H9 (cell line): ENCODE measurements around the gene NTRK2. TPM values are rescaled to one million over a fixed set of nuclear protein-coding genes. Genes with fewer than 3 reads are reported as not detected.

Experiments
- DNase-seq: peaks from one replicate; pipeline ENCODE4 v3.0.0-alpha.2; 2017
- H2AFZ ChIP-seq: one replicate; pipeline ENCODE4 v1.6.1; 2013; ENCODE audit warnings: mild to moderate bottlenecking, low read length, control low read depth, moderate library complexity
- H2AK5ac ChIP-seq: 2 replicates; pipeline ENCODE4 v1.6.1; 2013; ENCODE audit warnings: low read length, control low read depth, mixed read lengths; ENCODE audit not compliant: insufficient read length
- H2BK120ac ChIP-seq: one replicate; pipeline ENCODE4 v1.6.1; 2013; ENCODE audit warnings: low read depth, mild to moderate bottlenecking, low read length, control low read depth, inconsistent platforms; ENCODE audit not compliant: poor library complexity, severe bottlenecking
- H2BK12ac ChIP-seq: 2 replicates; pipeline ENCODE4 v1.6.1; 2013; ENCODE audit warnings: low read length, control low read depth, mixed read lengths, low read depth; ENCODE audit not compliant: insufficient read length
- H2BK15ac ChIP-seq: 2 replicates; pipeline ENCODE4 v1.6.1; 2013; ENCODE audit warnings: low read depth, low read length, control low read depth
- H2BK20ac ChIP-seq: one replicate; pipeline ENCODE4 v1.6.1; 2013; ENCODE audit warnings: low read depth, mild to moderate bottlenecking, low read length, control low read depth, inconsistent platforms; ENCODE audit not compliant: poor library complexity, severe bottlenecking
- H2BK5ac ChIP-seq: 2 replicates; pipeline ENCODE4 v1.6.1; 2013; ENCODE audit warnings: low read length, control low read depth, mixed read lengths; ENCODE audit not compliant: insufficient read length
- H3K14ac ChIP-seq: 2 replicates; pipeline ENCODE4 v1.6.1; 2013; ENCODE audit warnings: low read length, control low read depth; ENCODE audit not compliant: insufficient read depth
- H3K18ac ChIP-seq: 2 replicates; pipeline ENCODE4 v1.6.1; 2013; ENCODE audit warnings: low read depth, mild to moderate bottlenecking, mixed read lengths, low read length, control low read depth; ENCODE audit not compliant: insufficient read length
- H3K23ac ChIP-seq: 2 replicates; pipeline ENCODE4 v1.6.1; 2013; ENCODE audit warnings: low read length, control low read depth, mixed read lengths, low read depth; ENCODE audit not compliant: insufficient read length
- H3K23me2 ChIP-seq: 2 replicates; pipeline ENCODE4 v1.6.1; 2013; ENCODE audit warnings: low read depth, mild to moderate bottlenecking, mixed read lengths, low read length, control low read depth; ENCODE audit not compliant: insufficient read length, poor library complexity, severe bottlenecking
- H3K27ac ChIP-seq: 2 replicates; pipeline ENCODE4 v1.5.1; 2013; ENCODE audit warnings: low read length, control low read depth, mixed read lengths, low read depth; ENCODE audit not compliant: insufficient read length
- H3K27me3 ChIP-seq: 2 replicates; pipeline ENCODE4 v1.6.1; 2013; ENCODE audit warnings: low read length, control low read depth, inconsistent platforms; ENCODE audit not compliant: insufficient read depth
- H3K4ac ChIP-seq: 2 replicates; pipeline ENCODE4 v1.6.1; 2013; ENCODE audit warnings: low read depth, mild to moderate bottlenecking, control low read depth, inconsistent platforms, low read length, moderate library complexity
- H3K4me1 ChIP-seq: 2 replicates; pipeline ENCODE4 v1.6.1; 2013; ENCODE audit warnings: low read length, control low read depth, inconsistent platforms; ENCODE audit not compliant: insufficient read depth
- H3K4me2 ChIP-seq: 2 replicates; pipeline ENCODE4 v1.6.1; 2013; ENCODE audit warnings: low read length, control low read depth, mixed read lengths; ENCODE audit not compliant: insufficient read length, insufficient read depth
- H3K56ac ChIP-seq: 2 replicates; pipeline ENCODE4 v1.6.1; 2013; ENCODE audit warnings: low read depth, mild to moderate bottlenecking, mixed read lengths, low read length, control low read depth; ENCODE audit not compliant: insufficient read length
- H3K79me1 ChIP-seq: 2 replicates; pipeline ENCODE4 v1.6.1; 2013; ENCODE audit warnings: low read depth, mild to moderate bottlenecking, moderate library complexity, low read length, control low read depth, inconsistent platforms; ENCODE audit not compliant: insufficient read depth, poor library complexity, severe bottlenecking
- H3K79me2 ChIP-seq: 2 replicates; pipeline ENCODE4 v1.6.1; 2013; ENCODE audit warnings: low read length, control low read depth, inconsistent platforms; ENCODE audit not compliant: insufficient read depth
- H3K9ac ChIP-seq: 2 replicates; pipeline ENCODE4 v1.6.1; 2013; ENCODE audit warnings: low read length, control low read depth, mixed read lengths; ENCODE audit not compliant: insufficient read length; ENCODE audit errors: extremely low read depth
- H3K9me3 ChIP-seq: one replicate; pipeline ENCODE4 v1.6.1; 2013; ENCODE audit warnings: low read depth, low read length, inconsistent platforms; ENCODE audit not compliant: control insufficient read depth
- H3T11ph ChIP-seq: one replicate; pipeline ENCODE4 v1.6.1; 2013; ENCODE audit warnings: mild to moderate bottlenecking, low read length, control low read depth, inconsistent platforms
- H4K20me1 ChIP-seq: one replicate; pipeline ENCODE4 v1.6.1; 2013; ENCODE audit not compliant: control insufficient read depth, insufficient read length, insufficient read depth
- H4K5ac ChIP-seq: 2 replicates; pipeline ENCODE4 v1.6.1; 2013; ENCODE audit warnings: low read depth, mild to moderate bottlenecking, mixed read lengths, low read length, control low read depth; ENCODE audit not compliant: insufficient read length
- H4K8ac ChIP-seq: replicated peaks from 2 replicates; pipeline ENCODE4 v1.6.1; 2013; ENCODE audit warnings: low read length, control low read depth, mixed read lengths, low read depth; ENCODE audit not compliant: insufficient read length
- H4K91ac ChIP-seq: 2 replicates; pipeline ENCODE4 v1.6.1; 2013; ENCODE audit warnings: low read depth, mild to moderate bottlenecking, moderate library complexity, mixed read lengths, low read length, control low read depth; ENCODE audit not compliant: insufficient read length
- H3K27ac Mint-ChIP-seq, 3 experiments: 2 replicates in 2 of 3; 3 replicates in 1 of 3; pipeline ENCODE4 v1.8.0; 2020 to 2021; ENCODE audit warnings: mixed read lengths in 3 of 3, mild to moderate bottlenecking in 1 of 3, moderate library complexity in 1 of 3
- H3K27me3 Mint-ChIP-seq: 2 replicates; pipeline ENCODE4 v1.8.0; 2021; ENCODE audit warnings: low read depth, mild to moderate bottlenecking, moderate library complexity, mixed read lengths
- H3K36me3 Mint-ChIP-seq, 3 experiments: 2 replicates in 2 of 3; 3 replicates in 1 of 3; pipeline ENCODE4 v1.8.0; 2020 to 2021; ENCODE audit warnings: low read depth in 3 of 3, mixed read lengths in 3 of 3; ENCODE audit not compliant: insufficient read depth in 1 of 3
- H3K4me1 Mint-ChIP-seq, 2 experiments: 2 replicates each; pipeline ENCODE4 v1.8.0; 2020; ENCODE audit warnings: mixed read lengths in 2 of 2
- H3K4me3 Mint-ChIP-seq, 2 experiments: 2 replicates in 1 of 2; 3 replicates in 1 of 2; pipeline ENCODE4 v1.8.0; 2020 to 2021; ENCODE audit warnings: mild to moderate bottlenecking in 2 of 2, mixed read lengths in 2 of 2, moderate library complexity in 1 of 2
- H3K9me3 Mint-ChIP-seq, 2 experiments: 2 replicates in 1 of 2; 3 replicates in 1 of 2; pipeline ENCODE4 v1.8.0; 2020; ENCODE audit warnings: mild to moderate bottlenecking in 2 of 2, mixed read lengths in 2 of 2, moderate library complexity in 1 of 2
- CTCF ChIP-seq: fragments of 200-600 bp; sonication (generic); conservative IDR thresholded peaks from 3 replicates; pipeline ENCODE4 v1.8.0; 2021; ENCODE audit warnings: antibody characterized with exemption, mild to moderate bottlenecking
- WGBS: extraction: QIAGEN DNeasy Blood & Tissue Kit; methylation state at CpG from one replicate; pipeline ENCODE4 v1.1.7; 2013; ENCODE audit warnings: missing lambda C conversion rate, low lambda C conversion rate, mixed read lengths; ENCODE audit not compliant: insufficient read length; ENCODE audit errors: extremely low coverage; 5-methylcytosine and 5-hydroxymethylcytosine counted together
- total RNA-seq: library from RNA; stranded (reverse); gene quantifications from 2 replicates; pipeline ENCODE4 v1.2.1, GENCODE V29; 2021

The NTRK2 gene
- total RNA-seq, 1 experiment from 2014 or later = 0.02 TPM

GRCh38 chr9:84652496-84653120, 16.9 kb upstream of the NTRK2 start:
- H3K27me3 ChIP-seq = no peaks in the 10 kb centered on the region
- no peak overlapping the region for H3K4ac ChIP-seq
- H2AFZ ChIP-seq = no peak overlapping the region
- H3T11ph ChIP-seq = no peak overlapping the region
- H3K4me1 ChIP-seq = no peaks in the 10 kb centered on the region
- no peak overlapping the region for H2AK5ac ChIP-seq
- no peak overlapping the region for H4K5ac ChIP-seq
- H4K8ac ChIP-seq = no peak overlapping the region
- no peak overlapping the region for H3K18ac ChIP-seq
- no peak overlapping the region for H2BK120ac ChIP-seq
- Mint-ChIP-seq H3K9me3 (no peaks in the 10 kb centered on the region; a peak in 1 of 5 replicates), H3K4me1 (no peaks in the 10 kb centered on the region), H3K27ac (no peak overlapping the region), H3K27me3 (peaks cover 2% of the 10 kb centered on the region; the same call in 1 of the 2 replicates), H3K4me3 (no peak overlapping the region), H3K36me3 (no peaks in the 10 kb centered on the region)
- no peaks in the 10 kb centered on the region for H3K9me3 ChIP-seq
- H4K91ac ChIP-seq = no peak overlapping the region
- no peak overlapping the region for H2BK5ac ChIP-seq
- H3K79me1 ChIP-seq = no peaks in the 10 kb centered on the region
- H3K27ac ChIP-seq = no peak overlapping the region
- TF ChIP-seq CTCF = no peak
- no peaks in the 10 kb centered on the region for H3K79me2 ChIP-seq
- H3K23me2 ChIP-seq = no peaks in the 10 kb centered on the region
- no CpG with 5 or more reads among the region's 4 CpGs for WGBS
- no peak overlapping the region for H3K4me2 ChIP-seq
- H2BK15ac ChIP-seq = no peak overlapping the region
- H3K56ac ChIP-seq = no peak overlapping the region
- no peak overlapping the region for H2BK20ac ChIP-seq
- no peak overlapping the region for H3K9ac ChIP-seq
- no peak for DNase-seq
- H2BK12ac ChIP-seq = no peak overlapping the region
- no peaks in the 10 kb centered on the region for H4K20me1 ChIP-seq
- no peak overlapping the region for H3K14ac ChIP-seq
- no peak overlapping the region for H3K23ac ChIP-seq
